GM18526 (cell line): Measurements from ENCODE around the gene ACBD4.

ENCODE experiments used
- POLR2A ChIP-seq: IDR thresholded peaks from 3 replicates; pipeline ENCODE4 v1.6.1; 2011; ENCODE audit not compliant: insufficient read length; ENCODE audit errors: extremely low read depth

ACBD4 gene

GRCh38 chr17:45123930-45124796 lies 11.3 kb upstream of the ACBD4 start:
- no peak for TF ChIP-seq POLR2A

DNA sequence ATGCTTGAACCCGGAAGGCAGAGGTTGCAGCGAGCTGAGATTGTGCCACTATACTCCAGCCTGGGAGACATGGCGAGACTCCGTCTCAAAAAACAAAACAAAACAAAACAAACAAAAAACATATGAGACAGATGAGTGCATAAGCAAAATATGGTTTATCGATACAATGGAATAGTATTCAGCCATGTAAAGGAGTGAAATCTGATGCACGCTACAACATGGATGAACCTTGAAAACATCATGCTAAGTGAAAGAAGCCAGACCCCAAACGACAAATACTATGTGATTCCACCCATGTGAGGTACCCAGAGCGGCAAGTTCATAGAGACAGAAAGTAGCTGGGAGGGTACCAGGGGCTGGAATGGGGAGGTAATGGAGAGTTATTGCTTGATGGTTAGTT lies 10.0 kb upstream of the ACBD4 start:
- TF ChIP-seq POLR2A, result no peak

- TF ChIP-seq POLR2A, result no peak
These were observed 8.3 kb upstream of the ACBD4 start for GRCh38 chr17:45127207-45127547.

- no peak for TF ChIP-seq POLR2A
These were observed 7.8 kb upstream of the ACBD4 start for GRCh38 chr17:45127548-45128300.

DNA sequence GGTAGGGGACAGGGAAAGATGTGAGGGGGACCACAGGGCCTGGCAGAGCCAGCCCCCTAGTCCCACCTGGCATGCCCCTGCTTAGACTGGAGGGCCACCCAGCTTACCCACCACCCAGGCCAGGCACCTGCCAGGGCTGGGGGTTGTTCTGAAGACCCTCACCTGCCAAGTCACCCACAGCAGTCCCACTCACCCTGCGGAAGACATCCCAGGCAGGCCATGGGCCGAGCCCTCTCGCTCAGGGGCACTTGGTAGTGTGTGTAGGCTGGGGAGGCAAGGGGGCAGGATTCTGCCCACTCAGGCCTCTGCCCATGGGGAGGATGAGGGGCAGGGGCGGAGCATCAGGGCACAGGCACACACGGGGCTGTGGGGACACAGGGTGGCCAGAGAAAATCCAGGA lies 7.2 kb upstream of the ACBD4 start:
- TF ChIP-seq POLR2A, result no peak

DNA sequence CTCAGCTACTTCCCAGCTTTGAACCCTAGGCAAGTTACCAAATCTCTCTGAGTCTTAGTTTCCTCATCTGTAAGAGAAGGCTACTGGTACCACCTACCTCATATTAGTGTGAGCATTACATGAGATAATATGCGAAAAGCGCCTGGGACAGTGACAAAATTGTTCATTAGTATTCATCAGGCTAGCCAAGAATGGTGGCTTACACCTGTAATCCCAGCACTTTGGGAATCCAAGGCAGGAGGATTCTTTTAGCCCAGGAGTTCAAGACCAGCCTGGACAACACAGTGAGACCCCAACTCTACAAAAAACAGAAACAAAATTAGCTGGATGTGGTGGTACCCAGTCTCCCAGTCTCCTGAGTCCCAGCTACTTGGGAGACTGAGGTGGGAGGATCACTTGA lies 6.5 kb upstream of the ACBD4 start:
- TF ChIP-seq POLR2A, result no peak

DNA sequence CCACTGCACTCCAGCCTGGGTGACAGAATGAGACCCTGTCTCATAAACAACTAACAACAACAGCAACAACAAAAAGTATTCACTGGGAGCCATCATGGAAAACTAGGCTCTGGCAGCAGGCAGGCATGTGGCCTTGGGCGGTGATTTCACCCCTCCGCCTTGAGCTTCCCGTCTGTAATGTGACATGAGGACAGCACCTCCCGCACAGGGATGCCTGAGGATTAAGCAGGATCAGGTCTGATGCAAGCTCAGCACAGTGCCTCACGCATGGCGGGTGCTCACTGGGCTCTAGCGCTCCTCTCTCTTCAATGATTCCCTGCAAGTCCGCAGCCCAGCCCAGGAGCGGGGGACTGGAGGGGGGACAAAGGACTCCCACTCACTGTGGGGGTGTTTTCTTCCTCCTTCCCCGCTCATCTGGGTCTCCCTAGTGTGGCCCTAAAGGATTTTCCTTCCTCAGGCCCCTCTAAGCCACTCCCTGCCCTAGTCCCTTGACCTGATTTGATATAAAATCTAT lies 6.0 kb upstream of the ACBD4 start:
- TF ChIP-seq POLR2A, result no peak

DNA sequence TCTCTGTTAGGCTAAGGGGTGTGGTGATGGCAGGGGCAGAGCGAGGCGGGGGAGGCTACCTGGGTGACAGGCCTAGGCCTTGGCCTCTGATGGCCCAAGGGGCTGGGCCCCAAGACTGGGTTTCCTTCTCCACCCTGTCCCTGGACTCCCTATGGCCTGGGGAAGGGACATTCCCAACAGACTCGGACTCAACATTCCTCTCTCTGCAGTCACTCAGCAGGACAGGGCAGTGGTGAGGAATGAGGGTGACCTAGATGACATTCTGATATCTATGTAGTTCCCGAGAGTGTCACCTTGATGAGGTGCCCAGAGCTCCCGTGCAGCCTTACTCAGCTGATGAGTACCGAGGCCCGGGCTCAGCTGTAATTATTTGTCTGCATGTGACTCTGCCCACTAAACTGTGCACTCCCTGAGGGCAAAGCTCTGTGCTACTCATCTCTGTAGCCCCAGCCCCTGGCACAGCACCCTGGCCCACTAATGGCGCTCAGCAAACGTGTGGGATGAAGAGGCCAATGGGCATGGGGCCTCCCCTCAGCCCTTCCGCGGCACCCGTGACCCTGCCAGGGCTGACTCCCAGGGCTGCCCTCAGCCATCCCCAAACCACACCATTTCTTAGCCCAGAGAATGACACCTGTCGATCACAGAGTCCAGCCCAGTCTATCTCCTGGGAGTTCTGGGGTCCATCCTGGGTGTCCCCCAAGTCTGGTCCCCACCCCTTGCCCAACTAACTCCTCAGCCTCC lies 5.4 kb upstream of the ACBD4 start:
- TF ChIP-seq POLR2A, result no peak

GRCh38 chr17:45130681-45131615 lies 4.5 kb upstream of the ACBD4 start:
- TF ChIP-seq POLR2A, result no peak

DNA sequence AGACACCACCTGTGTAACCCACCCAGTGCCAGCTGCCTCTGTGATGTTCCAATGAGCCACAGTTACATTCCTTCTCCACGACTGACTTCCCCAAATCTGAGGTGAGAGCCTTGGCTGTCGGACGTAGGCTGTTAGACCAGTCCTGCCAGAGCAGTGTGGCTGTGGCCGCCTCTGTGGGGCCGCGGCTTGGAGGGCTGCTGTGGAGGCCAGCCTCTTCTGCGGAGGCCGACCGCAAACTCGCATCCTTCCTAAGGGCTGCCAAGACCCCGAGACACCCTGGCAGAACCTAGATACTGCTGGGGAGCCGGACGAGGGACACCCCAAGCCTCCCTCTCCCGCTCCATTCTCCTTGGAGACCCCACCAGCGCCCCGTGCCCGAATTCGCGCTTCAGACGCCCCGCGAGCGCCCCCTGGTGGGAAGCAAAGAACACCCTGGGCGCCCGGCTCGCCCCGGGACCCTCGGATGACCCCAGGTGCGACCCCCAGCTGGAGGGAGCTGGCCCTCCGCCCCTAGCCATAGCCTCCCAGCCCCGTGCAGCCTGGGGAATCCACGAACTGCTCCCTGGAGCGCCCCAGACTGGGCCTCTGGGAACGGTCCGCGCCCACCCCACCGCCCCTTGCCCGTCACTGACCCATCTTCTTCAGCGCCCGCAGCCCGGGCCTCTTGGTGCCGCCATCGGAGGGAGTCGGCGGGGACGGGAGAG lies 3.7 kb upstream of the ACBD4 start:
- TF ChIP-seq POLR2A, result no peak

DNA sequence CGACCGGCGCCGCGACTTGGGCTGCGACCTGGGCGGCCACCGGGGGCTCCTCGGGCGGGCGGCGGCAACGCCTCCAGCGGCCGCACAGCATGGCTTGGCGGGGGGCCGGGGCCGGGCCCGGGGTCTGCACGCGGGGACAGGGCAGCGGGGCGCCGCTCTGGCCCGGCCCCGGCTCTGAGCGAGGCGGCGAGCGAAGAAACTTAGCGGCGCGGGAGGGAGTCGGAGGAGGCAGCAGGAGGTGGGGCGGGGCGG lies 3.2 kb upstream of the ACBD4 start, which contains the start of gene PLCD3:
Gene PLCD3, minus strand, starts transcription at position 196 of the 252 bp plus-strand sequence. Its CDS starts 105 bp downstream, at position 91.
- TF ChIP-seq POLR2A, result no peak

DNA sequence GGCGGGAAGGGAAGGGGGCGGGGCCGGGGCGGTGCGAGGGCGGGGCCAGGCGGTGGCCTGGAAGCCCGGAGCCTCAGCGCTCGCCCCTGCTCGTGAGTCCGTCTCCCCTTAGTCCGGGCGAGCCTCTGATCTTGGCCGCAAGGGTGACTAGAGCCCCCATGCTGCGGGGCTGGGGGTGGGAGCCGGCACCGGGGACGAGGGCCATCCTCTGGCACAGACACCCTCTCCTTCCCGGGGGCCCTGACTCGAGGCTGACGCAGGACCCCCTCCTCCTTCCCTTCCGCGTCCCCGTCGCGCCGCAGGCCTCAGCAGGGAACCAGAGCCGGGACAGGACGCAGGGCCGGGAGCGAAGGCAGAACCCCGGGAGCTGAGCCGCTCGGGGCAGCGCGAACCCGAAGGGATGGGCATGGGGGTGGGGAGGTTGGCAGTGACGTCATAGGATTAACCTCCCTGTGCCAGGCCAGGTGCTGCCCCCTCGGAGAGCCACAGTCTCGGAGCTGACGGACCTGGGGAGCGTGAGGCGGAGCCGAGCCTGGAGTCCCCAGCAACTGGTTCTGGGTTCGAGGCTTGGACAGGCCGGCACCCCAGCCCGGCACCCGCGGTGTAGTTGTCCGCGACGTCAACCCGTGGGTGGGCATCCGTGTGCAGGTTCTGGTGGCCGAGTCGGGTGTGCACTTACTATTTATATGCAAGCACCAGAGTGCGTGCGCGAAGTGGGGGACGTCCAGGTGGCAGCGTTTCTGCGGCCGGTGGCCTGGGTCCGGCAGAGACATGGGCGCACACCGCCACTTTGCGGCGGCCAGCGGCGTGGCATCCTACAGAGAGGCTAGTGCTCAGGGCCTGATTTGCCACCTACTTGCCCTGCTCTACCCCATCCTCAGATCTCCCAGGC lies 2.7 kb upstream of the ACBD4 start:
- TF ChIP-seq POLR2A, result no peak

GRCh38 chr17:45135978-45136791 lies 698 bp downstream of the ACBD4 start:
- no peak for TF ChIP-seq POLR2A
